Measurements from ENCODE around the gene EYA4.
"Not testable (repeated sequence)": the region's sequence is repeated elsewhere in the genome, so short reads cannot be mapped to it uniquely, and the experiment has no call there.

EYA4 gene

DNA sequence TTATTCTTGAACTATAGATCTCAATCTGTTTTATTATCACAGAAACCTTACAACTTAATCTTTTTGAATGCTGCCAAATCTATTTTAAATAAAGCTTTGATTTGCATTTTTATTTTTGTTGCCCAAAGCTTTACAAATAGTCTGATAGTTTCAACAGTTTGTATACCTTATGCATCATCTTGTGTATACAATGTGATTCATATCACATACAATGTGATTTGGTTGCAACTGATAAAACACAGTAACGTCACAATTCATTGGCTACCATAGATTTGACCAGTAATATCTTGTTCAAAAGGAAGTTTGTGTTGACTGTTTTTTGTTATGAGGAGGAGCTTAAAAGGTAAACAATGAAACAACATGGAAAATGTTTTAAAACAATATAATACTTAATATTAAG lies 110.9 kb downstream of the EYA4 start:
- no peak for DNase-seq (ENCODE audit: low read depth)

DNA sequence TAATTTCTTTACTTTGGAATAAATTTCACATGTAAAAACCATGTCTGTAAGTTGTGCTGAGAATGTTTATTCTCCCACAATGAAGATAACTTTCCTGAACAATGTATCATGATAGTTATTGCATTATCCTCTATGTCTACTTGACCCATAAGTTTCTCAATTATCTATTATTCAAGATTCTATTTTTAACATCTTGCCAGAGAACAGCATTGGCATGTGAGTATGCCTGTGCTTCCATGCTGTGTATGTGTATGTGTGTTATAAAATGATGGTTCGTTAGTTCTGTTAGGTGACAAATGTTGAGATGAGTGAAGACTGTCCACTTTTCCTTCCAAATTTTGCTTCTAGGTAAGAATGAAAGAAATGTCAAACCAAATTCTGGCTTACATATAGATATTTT lies 111.9 kb downstream of the EYA4 start:
- DNase-seq (ENCODE audit: low read depth) = no peak

DNA sequence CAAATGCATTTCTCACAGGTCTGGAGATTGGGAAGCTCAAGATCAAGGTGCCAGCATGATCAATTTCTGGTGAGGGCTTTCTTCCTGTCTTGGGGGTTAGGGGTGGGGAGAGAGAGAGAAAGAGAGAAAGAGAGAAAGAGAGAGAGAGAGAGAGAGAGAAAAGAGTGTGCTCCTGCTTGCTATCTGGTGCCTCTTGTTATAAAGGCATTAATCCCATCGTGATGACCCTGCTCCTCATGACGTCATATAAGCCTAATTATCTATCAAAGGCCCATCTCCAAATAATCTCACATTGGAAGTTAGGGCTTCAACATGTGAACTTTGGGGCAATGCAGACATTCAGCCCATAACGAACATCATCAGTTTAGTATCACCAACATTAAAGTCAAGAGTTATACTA lies 114.8 kb downstream of the EYA4 start:
- DNase-seq (ENCODE audit: low read depth) = no peak

DNA sequence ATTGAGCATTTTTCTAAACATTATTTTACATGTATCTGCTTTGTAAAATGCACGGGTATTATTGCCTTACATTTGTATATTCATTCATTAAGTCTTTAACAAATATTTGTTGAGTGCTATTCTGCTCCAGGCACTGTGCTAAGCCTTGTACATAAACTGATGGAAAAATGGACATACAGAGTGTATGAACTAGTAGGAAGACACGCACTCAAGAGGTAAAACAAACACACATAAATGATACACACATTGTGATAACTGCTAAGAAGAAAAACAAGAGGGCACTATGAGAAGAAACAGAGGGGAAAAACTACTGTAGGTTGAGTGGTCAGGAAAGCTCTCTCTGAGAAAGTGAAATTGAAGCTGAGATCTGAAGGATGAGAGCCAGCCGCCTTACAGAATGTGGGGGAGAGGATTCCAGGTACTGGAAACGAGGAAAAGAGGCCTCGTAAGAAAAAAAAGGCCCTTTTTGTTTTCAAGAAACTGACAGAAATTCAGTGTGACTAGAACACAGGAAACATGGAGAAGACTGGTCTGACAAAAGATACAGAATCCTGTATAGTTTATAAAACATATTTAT lies 117.5 kb downstream of the EYA4 start:
- no peak for DNase-seq (ENCODE audit: low read depth)

DNA sequence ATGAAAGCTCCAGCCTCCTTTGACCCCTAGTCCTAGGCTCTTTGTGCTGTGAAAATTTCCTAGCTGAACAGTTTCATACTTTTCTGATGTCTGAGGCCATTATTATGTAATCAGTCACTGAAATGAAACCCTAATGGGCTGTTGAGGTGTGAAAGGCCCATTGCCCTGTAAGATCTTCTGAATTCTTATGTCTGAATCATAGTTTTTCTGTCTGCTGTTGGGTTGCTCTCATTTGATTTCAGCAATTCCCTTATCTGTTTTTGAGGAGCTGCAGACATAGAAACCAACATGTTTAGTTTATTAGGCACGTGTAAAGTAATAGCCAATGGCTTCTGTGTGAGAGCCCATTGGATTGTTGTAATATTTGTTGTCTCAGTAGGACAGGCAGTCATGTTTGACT lies 118.1 kb downstream of the EYA4 start:
- no peak for DNase-seq (ENCODE audit: low read depth)

DNA sequence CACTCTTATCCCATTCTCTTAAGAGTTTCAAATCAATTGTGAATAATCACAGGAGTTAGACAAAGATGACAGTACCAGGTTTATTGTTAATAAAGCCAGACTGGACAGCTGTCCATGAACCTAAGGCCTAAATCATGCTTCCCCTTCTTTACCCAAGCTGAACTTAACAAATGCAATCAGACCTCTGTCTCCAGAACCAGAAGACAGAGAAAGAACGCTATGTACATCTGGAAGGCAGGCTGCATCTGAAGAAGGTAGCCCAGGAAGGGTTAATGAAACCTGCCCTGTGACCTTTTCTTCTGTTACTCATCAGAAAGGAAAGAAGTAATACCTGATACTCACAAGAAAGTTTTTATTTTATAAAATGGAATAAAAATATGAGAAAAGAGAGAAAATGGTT lies 118.6 kb downstream of the EYA4 start:
- no peak for DNase-seq (ENCODE audit: low read depth)

DNA sequence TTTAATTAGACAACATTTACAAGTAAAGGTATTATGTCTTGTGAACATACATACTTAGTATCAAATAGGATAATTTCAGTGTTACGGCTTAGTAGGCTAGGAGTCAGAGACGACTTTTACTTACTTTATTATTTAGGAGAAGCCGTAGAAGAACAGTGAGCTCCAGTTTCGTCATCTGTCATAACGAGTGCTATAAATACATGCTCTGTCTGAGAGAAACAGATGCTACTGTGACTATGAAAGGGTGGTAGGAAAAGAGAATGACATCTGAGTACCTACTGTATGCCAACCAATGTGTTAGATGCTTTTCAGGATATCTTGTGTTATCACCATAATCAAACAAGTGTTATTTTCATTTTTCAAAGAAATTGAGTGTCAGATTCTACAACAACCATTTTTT lies 119.0 kb downstream of the EYA4 start:
- no peak for DNase-seq (ENCODE audit: low read depth)

DNA sequence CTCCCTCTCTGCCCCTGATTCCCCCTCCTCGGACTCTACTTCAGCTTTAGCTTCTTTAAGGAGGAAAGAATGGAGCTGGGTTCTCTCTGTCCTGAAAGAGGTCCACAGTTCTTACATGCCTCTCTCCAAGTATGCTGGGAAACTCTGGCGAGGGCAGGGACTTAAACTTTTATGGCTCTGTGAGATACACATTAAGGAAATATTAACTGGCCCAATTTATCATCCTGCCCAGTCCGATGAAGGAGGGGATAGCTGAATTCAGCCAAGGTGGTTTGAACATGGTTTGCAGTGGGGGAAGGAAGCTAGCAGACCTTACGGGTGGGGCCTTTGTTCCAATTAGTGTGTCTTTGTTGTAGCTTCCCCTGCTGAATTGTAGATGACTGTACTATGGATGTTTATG lies 121.7 kb downstream of the EYA4 start:
- DNase-seq (ENCODE audit: low read depth) = no peak

DNA sequence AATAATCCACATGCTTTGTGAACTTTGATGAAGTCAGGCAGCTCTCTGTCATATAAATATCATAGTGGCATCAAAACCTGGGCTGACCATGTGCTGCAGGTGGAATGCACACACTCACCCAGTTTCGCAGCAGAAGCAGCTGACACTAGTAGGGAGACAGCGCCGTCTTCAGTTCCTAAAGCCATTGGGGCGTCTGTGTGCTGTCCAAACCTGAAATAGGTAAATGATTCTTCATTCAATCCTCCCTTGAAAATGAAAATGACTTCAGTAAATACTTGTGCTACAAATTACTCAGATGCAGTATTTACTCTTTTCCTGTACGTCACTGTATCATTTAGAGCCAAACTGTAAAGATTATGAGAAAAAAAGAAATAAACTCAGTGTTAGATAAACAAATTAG lies 127.5 kb downstream of the EYA4 start:
- DNase-seq (ENCODE audit: low read depth) = no peak

DNA sequence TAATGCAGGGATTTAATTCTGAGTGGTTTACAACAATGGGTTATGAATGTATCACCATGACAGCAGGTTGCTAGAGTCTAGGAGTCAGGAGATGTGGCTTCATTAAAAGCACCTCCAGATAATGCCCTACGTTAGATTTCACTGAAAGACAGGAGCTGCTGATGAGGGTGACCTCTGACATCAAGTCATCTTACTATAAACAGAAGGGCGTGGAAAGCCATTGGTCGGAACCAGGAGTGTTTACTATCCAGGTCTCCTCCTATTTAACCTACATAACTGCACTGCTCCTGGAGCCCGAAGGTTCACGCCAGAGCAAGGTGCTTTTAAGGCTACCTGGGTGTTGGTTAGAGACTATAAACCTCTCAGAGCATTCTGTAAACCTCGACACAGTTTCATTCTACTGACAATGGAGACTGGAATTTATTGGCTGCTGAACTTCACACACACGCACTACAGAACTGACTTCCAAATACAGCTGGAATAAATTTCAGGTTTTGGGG lies 128.7 kb downstream of the EYA4 start:
- no peak for DNase-seq (ENCODE audit: low read depth)

DNA sequence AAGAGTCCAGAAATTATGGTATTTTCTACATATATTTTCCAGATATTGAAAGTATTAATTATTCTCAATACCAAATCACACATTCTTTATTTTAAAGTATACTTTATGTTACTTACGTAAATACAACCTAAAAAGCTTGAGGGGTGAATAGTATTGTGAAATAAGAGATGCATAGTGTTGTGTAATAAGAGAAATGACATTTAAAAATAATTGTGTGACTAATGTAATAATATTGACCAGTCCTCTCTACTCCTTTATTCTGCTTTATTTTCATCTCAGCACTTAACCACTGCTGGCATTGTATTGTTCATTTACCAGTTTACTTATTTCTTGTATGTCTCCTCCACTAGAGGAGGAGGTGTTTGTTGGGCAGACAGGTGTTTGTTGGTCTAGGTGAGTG lies 135.6 kb downstream of the EYA4 start:
- no peak for DNase-seq (ENCODE audit: low read depth)

DNA sequence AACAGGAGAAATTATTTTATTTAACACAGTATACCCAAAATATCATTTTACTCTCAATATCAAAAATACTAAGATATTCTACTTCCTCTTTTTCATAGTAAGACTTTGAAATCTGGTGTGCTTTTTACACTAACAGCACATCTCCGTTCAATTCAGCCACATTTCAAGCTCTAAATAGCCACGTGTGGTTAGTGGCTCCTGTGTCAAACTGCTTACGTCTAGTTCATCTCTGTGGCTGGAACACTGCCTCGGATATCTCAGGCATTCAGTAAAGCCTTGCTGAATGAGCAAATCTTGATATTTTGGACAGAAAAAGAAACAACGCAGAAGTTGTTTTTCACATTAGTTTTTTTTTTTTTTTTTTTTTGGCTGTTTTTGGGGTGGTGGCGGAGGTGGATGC lies 136.1 kb downstream of the EYA4 start:
- no peak for DNase-seq (ENCODE audit: low read depth)

DNA sequence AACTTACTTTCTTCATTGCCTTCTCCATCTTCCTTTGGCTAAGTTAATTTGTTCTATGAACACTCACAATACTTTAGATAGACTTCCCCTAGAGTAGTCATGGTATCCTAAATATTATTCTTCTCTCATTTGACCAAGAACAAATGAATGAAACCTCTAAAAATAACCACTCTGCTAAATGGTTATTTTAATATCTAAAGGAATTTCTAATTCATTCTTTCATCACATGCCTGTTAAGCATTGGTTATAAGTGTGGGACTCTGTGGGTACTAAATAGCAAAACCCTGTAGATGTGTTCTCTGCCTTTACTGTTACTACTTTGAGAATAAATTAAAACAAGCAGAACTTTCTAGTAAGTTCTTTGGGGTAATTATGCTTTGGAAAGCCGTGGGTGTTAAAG lies 138.9 kb downstream of the EYA4 start:
- no peak for DNase-seq (ENCODE audit: low read depth)

DNA sequence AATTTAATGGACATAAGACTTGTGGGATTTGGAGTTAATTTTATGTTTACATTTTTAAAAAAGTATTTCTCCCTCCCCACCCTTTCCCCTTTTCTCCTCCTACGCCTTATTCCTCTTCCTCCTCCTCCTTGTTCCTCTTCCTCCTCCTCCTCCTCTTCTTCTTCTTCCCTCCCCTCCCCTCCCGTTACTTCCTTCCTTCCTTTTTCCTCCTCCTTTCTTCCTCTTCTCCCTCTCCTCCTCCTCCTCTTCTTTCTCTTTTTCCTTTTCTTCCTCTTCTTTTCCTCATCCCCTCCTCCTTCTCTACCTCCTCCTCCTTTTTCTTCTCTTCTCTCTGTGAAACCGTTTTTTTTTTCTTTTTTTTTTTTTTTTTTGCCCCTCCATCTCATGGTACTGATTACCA lies 139.6 kb downstream of the EYA4 start:
- no peak for DNase-seq (ENCODE audit: low read depth)

DNA sequence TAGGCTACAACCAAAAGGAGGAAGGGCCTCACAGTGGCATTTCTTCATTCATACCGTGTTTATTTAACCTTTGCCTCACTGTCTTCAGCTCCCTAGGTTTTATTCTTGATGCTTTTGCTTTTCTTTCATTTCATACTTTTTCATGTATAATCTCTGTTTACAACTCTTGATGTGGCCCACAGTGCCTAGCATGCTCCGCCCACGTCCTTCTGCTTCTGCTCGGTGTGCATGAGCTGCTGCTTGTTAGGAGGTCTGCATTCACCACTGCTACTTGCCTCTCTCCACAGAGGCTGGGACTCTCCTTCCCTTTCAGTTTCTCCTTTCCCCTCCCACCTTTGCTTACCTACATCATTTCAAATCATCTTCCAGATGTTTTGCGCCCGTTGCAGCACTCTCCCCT lies 147.6 kb downstream of the EYA4 start:
- no peak for DNase-seq (ENCODE audit: low read depth)

DNA sequence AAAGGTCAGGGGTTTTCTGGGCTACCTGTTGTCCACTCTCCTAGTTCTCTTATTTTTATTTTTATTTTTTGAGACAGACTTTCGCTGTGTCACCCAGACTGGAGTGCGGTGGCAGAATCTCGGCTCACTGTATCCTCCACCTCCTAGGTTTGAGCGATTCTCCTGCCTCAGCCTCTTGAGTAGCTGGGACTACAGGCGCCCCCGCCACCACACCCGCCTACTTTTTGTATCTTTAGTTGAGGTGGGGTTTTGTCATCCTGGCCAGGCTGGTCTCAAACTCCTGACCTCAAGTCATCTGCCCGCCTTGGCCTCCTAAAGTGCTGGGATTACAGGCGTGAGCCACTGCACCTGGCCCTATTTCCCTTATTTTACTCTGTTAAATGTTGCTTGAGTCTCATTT lies 149.0 kb downstream of the EYA4 start:
- no peak for DNase-seq (ENCODE audit: low read depth)

DNA sequence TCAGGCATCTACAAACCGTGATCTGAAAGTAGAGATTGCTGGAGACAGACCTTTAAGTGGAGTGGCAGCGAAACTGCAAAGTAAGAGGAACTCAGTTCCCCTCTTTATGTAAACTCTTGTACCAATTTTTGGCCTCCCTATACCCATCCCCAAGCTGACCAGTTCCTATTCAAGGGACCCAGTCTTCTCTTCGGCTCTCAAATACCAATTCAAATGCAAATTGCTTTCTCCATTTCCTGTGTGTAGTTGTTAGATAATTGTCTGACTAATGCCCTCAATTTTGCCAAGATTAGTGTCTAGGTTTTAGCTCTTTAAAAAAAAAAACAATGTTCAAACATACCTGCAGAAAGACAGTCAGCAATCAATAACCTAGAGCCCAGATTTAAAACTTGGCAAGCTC lies 150.9 kb downstream of the EYA4 start:
- DNase-seq (ENCODE audit: low read depth) = no peak

DNA sequence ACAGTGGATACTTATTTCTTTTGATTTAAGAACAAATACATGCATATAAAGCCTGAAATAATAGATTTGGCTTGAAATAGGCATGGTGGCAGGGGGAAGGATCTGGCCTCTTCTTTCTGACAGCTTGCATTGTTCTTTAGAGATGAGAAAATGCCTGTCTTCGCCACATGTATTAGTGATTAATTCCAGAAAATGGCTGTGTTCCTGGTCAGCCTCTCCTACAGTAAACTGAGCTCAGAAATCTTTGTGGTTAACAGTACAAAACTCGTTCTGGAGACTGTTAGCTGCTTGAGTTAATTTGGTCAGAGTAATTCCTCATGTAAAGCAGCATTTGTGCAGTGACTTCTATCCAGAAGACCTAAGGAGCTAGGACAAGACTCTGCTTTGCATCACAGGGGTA lies 151.5 kb downstream of the EYA4 start:
- DNase-seq (ENCODE audit: low read depth) = no peak

DNA sequence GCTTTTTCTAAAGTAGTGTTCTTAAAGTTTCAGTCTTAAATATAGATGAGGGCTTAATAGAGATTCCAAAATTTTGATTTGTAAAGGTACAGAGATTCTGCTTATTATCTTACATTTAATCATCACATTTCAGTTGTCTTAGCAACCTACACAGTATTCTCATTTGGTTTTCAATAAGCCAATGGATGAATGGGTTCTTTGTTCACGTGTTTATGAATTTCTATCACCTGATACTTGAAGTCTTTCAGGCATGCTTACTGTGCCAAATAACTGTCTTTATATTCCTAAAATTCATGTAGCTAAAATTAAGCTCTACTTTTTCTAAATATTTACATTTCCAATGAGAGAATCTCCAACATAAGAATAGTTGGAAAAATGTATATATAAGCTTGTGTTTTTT lies 152.7 kb downstream of the EYA4 start:
- no peak for DNase-seq (ENCODE audit: low read depth)

DNA sequence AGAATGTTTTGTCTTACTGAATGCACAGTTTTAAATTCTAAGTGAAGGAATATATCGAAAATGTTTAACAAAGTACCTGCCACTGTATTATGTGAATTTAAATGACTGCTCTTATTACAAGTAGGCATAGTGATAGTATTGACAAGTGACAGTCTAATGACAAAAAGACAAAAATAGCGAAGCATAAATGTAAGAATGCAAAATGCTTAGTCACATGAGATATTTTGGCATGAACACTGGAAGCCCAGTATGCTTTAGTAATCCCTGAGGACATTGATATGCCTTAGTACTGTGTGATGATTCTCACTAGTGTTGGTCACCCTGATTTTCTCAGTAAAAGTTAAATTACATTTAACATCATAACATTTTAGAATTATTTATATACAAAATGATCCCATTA lies 153.5 kb downstream of the EYA4 start:
- DNase-seq (ENCODE audit: low read depth) = no peak

DNA sequence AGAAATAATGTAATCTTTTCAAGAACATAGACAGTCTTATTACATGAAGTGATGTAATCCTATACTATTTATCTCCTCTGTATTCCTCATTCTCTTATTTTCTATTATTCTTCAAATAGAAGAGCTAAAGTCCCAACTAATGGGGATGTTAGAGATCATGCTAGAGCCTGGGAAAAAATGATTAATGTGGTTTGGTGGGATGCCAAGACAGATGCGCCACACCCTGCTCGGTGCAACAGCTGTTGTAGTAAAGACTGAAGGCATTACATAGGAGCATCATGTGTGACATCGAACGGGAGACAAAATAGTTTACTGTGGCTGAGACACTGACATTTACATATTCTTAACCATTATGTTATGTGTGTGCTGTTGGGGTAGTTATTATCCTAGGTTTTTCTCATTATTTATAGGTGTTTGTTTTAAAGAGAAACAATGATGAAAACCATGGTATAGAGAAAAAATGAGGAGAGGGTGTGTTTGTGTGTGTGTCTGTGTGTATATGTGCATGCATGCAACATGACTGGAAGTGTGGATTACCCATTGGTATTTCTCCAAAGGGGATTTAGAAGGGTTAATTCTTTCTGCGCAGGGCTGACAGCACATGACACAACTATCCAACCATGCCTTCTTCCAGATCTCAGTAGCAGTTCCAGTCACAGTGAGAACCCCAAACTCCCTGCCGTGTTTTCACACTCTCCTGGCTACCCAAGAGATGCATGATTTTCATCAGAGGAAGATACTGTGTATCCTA lies 155.3 kb downstream of the EYA4 start:
- no peak for DNase-seq (ENCODE audit: low read depth)

DNA sequence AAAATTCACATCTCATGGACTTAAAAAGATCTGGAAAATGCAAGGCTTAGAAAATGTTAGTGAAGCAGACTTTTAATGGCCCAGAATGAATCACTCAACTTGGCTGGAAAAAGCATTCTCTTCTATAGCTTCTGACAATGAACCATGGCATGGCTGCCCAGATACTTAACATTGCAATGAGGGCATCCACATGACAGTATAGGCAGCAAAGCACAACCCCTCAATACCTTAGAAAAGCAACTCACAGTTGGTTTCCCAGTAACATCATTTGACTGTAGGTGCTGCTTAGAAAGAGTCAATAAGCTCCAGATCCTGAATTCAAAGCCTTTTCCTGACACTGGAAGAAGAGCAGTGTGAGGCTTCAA lies 155.8 kb downstream of the EYA4 start:
- DNase-seq (ENCODE audit: low read depth) = no peak

DNA sequence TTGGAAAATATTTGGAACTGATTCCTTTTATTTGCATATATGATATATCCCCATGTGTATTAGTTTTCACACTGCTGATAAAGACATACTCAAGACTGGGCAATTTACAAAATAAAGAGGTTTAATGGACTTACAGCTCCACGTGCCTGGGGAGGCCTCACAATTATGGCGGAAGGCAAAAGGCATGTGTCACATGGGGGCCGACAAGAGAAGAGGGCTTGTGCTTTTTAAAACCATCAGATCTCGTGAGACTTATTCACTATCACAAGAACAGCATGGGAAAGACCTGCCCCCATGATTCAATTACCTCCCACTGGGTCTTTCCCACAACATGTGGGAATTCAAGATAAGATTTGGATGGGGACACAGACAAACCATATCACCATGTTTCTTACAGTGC lies 156.4 kb downstream of the EYA4 start:
- not testable (repeated sequence) for DNase-seq (ENCODE audit: low read depth)

DNA sequence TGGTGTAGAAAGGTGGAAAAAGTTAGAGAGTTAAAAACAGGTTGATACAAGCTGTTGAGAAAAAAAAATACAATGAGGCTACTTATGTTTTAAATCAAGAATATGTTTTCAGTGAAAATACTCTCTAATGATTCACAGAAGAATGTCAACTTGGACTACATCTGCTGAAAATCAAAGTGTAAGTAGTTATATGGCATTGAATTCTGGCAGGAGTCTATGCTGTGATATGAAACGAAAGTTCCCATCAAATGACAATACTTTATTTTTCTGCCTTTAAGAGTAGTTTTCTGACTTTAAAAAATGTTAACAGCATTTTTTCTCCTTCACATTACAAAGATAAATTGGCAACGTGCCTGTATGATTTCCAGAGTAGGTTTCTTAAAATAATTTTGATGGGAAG lies 158.3 kb downstream of the EYA4 start:
- no peak for DNase-seq (ENCODE audit: low read depth)

Measured in stimulated activated CD8-positive, alpha-beta memory T cell treated with anti-CD3 and anti-CD28 coated beads, Interleukin-7, amount 100 ng/mL, for 24 hours (primary cell).